Neural crest cell (in vitro differentiated cells): ENCODE results near the gene ZNF879. TPM values are rescaled to one million over a fixed set of nuclear protein-coding genes. Genes with fewer than 3 reads are reported as not detected.

ENCODE experiments used
- DNase-seq: peaks from one replicate; pipeline ENCODE4 v3.0.0; 2021; ENCODE audit warnings: low read depth, mixed read lengths, low spot score
- H3K27ac Mint-ChIP-seq: one replicate; pipeline ENCODE4 v1.8.0; 2021; ENCODE audit warnings: mild to moderate bottlenecking, mixed read lengths; ENCODE audit not compliant: unreplicated experiment
- H3K27me3 Mint-ChIP-seq: 2 replicates; pipeline ENCODE4 v1.8.0; 2021; ENCODE audit warnings: low read depth, mild to moderate bottlenecking, mixed read lengths
- H3K36me3 Mint-ChIP-seq: 2 replicates; pipeline ENCODE4 v1.8.0; 2021; ENCODE audit warnings: low read depth, mild to moderate bottlenecking, mixed read lengths
- H3K4me1 Mint-ChIP-seq: 2 replicates; pipeline ENCODE4 v1.8.0; 2021; ENCODE audit warnings: mixed read lengths
- H3K4me3 Mint-ChIP-seq: one replicate; pipeline ENCODE4 v1.8.0; 2021; ENCODE audit warnings: mild to moderate bottlenecking, mixed read lengths
- H3K9me3 Mint-ChIP-seq: 2 replicates; pipeline ENCODE4 v1.8.0; 2021; ENCODE audit warnings: mixed read lengths
- total RNA-seq: library from RNA; stranded (reverse); gene quantifications from 2 replicates; pipeline ENCODE4 v1.2.1, GENCODE V29; 2021
- TF ChIP-seq, protein P1 (sequence below): fragments of 200-600 bp; sonication (generic); conservative IDR thresholded peaks from 2 replicates; pipeline ENCODE4 v1.5.0; 2021; ENCODE audit warnings: antibody characterized with exemption, mild to moderate bottlenecking

The ZNF879 gene
- total RNA-seq, 1 donor from 2014 or later = 7.4 TPM

DNA sequence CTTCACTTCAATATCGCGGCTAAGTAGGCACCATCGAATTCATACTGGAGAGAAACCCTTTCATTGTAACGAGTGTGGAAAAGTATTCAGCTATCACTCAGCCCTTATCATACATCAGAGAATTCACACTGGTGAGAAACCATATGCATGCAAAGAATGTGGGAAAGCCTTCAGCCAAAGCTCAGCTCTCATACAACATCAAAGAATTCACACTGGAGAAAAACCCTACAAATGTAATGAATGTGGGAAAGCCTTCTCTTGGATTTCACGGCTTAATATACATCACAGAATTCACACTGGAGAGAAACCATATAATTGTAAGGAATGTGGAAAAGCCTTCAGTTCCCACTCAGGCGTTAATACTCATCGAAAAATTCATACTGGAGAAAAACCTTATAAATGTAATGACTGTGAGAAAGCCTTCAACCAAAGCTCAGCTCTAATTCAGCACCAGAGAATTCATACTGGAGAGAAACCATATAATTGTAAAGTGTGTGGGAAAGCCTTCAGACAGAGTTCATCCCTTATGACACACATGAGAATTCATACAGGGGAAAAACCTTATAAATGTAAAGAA, 9.5 kb downstream of the ZNF879 start:
- no peak for DNase-seq
- Mint-ChIP-seq H3K4me1 (no peaks in the 10 kb centered on the region), H3K27ac (no peak overlapping the region), H3K9me3 (peaks cover 53% of the 10 kb centered on the region), H3K27me3 (no peaks in the 10 kb centered on the region), H3K36me3 (peaks cover 80% of the 10 kb centered on the region), H3K4me3 (no peak overlapping the region)
- TF ChIP-seq, protein P1, sequence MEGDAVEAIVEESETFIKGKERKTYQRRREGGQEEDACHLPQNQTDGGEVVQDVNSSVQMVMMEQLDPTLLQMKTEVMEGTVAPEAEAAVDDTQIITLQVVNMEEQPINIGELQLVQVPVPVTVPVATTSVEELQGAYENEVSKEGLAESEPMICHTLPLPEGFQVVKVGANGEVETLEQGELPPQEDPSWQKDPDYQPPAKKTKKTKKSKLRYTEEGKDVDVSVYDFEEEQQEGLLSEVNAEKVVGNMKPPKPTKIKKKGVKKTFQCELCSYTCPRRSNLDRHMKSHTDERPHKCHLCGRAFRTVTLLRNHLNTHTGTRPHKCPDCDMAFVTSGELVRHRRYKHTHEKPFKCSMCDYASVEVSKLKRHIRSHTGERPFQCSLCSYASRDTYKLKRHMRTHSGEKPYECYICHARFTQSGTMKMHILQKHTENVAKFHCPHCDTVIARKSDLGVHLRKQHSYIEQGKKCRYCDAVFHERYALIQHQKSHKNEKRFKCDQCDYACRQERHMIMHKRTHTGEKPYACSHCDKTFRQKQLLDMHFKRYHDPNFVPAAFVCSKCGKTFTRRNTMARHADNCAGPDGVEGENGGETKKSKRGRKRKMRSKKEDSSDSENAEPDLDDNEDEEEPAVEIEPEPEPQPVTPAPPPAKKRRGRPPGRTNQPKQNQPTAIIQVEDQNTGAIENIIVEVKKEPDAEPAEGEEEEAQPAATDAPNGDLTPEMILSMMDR = no peak

DNA sequence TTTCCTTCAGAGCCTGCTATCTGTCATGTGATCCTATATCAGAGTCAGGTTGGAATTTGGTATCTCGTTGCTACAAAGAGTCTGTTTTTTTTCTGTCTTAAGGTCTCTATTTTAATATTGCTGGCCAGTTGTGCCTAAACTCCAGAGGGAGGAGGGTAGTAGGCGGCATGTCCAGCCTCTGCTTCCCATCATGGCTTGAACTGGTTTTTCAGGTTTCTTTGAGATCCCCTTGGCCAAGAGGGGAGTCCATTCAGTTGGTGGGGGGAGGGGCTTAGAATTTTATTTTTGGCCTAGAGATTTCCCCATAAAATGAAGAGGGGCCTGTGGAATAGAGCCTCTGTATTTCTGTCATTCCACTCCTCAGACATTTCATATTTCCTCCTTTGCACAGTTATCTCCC, 21.2 kb downstream of the ZNF879 start:
- DNase-seq = no peak
- H3K27ac Mint-ChIP-seq = no peak overlapping the region
- no peak overlapping the region for H3K4me3 Mint-ChIP-seq
- TF ChIP-seq, protein P1 = no peak
- H3K9me3 Mint-ChIP-seq = peaks cover 14% of the 10 kb centered on the region
- H3K27me3 Mint-ChIP-seq = peaks cover 3% of the 10 kb centered on the region
- H3K36me3 Mint-ChIP-seq = no peaks in the 10 kb centered on the region
- no peaks in the 10 kb centered on the region for H3K4me1 Mint-ChIP-seq

DNA sequence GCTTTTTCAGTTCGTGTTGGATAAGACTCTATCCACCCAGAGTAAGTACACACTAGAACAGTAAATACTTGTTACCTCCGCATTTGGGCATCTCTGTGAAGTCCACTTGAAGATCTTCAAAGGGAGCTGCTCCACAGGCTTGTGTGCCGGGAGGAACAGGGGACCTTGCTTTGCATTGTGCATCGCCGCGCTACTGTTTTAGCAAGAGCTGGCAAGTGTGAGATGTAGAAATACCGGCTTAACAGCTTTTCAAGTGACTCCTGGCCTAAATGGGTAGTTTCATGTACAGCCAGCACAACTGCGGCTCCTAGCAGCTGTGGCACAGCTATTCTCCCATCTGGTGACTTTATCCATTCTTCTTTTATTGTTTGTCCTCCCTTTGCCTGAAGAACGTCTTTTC, 28.2 kb downstream of the ZNF879 start:
- no peak overlapping the region for H3K27ac Mint-ChIP-seq
- no peak overlapping the region for H3K4me3 Mint-ChIP-seq
- peaks cover 5% of the 10 kb centered on the region for H3K4me1 Mint-ChIP-seq
- DNase-seq = no peak
- peaks cover 20% of the 10 kb centered on the region for H3K9me3 Mint-ChIP-seq
- H3K36me3 Mint-ChIP-seq = peaks cover 8% of the 10 kb centered on the region
- TF ChIP-seq, protein P1 = no peak
- peaks cover 14% of the 10 kb centered on the region for H3K27me3 Mint-ChIP-seq

DNA sequence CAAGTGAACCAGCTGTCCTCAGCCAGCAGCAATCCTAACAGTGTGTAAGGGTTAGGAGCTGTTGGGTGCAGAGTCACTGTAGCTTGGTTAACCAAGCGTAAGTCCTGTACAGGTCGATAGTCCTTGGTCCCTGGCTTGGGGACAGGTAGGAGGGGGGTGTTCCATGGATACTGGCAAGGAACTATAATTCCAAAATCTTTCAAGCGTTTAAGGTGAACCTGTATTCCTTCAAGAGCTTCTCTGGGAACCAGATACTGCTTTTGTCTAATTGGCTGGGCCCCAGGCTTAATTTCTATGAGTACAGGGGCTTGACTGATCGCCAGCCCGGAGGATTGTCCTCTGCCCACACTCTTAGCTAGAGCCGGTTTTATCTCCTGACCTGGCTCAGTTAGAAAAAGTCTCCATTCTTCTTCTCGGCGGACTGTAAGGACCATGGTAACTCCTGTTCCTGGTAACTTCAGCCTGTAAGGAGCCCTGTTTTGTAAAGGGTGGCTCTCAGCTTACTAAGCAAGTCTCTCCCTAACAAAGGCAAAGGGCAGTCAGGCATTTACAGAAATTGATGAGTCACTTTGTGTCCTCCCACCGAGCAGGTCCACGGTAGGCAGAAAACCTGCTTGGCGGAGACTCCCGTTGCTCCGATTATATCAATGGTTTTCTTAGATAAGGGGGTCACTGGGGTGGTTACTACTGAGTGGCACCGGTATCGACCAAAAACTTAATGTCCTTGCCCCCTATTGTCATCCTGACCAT, 30.6 kb downstream of the ZNF879 start:
- peaks cover 8% of the 10 kb centered on the region for H3K36me3 Mint-ChIP-seq

DNA sequence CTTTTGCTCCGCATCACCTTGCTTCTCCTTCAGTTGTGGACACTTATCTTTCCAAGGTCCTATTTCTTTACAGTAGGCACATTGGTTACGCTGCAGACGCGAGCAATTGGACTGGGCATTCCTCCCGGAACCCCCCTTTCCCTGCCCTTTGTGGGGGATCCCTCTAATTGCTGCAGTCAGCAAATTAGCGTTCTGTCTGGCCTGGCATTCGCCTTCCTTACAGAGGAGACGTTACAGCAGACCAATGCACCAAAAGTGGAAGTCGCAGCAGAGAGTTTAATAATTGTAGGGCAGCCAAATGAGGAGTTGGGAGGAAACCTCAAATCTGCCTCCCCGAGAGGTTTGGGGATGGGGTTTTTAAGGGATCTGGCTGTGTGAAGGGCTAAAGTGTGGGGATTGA, 31.3 kb downstream of the ZNF879 start:
- Mint-ChIP-seq H3K9me3 (peaks cover 18% of the 10 kb centered on the region), H3K4me1 (peaks cover 5% of the 10 kb centered on the region), H3K36me3 (peaks cover 15% of the 10 kb centered on the region), H3K4me3 (no peak overlapping the region), H3K27ac (no peak overlapping the region), H3K27me3 (peaks cover 14% of the 10 kb centered on the region)
- TF ChIP-seq, protein P1 = no peak
- no peak for DNase-seq

More for the DNA sequence above, 30.6 kb downstream of the ZNF879 start:
- Mint-ChIP-seq H3K4me3 (no peak overlapping the region), H3K4me1 (peaks cover 5% of the 10 kb centered on the region), H3K27ac (peak overlapping the region; percentile 12), H3K9me3 (peaks cover 15% of the 10 kb centered on the region), H3K27me3 (peaks cover 14% of the 10 kb centered on the region)
- DNase-seq = no peak
- TF ChIP-seq, protein P1 = no peak
